Fibroblast of skin of right biceps (primary cell): ENCODE data around the gene STYXL1.

ENCODE experiments used
- DNase-seq: peaks from one replicate; pipeline ENCODE4 v3.0.0-alpha.2; 2013

STYXL1 gene

DNA sequence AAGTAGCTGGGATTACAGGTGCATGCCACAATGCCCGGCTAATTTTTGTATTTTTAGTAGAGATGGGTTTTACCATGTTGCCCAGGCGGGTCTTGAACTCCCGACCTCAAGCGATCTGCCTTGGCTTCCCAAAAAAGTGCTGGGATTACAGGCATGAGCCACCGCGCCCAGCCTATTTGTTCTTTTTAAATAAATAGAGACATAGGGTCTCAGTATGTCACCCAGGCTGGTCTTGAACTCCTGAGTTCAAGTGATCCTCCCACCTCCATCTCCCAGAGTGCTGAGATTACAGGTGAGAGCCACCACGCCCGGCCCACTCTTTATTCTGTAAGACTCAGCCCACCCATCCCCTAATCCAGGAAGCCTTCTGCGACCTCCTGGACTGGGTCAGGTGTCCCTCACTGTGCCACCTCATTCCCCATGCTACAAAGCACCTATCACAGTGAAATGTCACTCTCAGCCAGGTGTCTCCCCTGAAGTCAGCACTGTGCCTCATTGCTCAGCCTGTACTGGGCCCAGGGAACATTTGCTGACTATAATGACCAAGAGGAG is 56.2 kb downstream of the STYXL1 start:
- DNase-seq, result no peak

DNA sequence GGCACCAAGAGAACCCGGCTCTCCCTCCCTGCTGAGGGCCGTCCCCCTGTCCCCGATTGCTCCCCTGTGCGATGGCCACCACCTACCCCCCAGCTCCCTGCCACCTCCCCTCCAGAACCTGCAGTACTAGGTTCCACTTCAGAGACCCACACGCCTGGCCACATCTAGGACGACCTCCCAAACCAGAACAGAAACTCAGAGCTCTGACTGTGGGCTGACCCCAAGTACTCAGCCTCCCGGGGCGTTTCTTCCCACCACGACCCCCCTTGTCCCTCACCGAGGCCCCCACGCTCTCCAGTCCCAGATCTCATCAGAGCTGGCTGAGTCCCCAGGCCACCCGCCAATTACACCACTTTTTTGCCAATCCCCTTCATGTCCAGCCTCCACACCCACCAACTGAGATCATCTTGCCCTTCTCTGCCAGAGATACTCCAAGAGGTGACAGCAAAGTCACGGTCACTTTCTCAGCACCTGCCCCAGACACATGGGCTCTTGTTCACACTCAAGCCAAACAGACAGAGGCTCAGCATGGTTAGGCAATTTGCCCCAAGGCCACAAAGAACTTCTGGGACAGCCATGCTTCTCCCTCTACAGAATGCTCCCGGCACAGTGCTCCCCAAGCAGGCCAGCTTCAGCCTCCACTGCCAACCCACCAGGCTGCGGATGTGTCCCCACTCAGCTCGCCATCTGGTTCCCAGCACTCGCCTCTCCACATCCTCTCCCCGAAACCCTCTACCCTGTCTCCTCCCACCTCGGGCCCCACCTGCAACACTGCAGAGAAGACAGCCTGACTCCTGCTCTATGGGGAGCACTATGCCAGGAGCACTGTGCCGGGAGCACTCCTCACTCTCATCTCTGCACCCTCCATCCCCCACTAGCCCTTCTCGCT is 58.1 kb downstream of the STYXL1 start:
- DNase-seq, result no peak

DNA sequence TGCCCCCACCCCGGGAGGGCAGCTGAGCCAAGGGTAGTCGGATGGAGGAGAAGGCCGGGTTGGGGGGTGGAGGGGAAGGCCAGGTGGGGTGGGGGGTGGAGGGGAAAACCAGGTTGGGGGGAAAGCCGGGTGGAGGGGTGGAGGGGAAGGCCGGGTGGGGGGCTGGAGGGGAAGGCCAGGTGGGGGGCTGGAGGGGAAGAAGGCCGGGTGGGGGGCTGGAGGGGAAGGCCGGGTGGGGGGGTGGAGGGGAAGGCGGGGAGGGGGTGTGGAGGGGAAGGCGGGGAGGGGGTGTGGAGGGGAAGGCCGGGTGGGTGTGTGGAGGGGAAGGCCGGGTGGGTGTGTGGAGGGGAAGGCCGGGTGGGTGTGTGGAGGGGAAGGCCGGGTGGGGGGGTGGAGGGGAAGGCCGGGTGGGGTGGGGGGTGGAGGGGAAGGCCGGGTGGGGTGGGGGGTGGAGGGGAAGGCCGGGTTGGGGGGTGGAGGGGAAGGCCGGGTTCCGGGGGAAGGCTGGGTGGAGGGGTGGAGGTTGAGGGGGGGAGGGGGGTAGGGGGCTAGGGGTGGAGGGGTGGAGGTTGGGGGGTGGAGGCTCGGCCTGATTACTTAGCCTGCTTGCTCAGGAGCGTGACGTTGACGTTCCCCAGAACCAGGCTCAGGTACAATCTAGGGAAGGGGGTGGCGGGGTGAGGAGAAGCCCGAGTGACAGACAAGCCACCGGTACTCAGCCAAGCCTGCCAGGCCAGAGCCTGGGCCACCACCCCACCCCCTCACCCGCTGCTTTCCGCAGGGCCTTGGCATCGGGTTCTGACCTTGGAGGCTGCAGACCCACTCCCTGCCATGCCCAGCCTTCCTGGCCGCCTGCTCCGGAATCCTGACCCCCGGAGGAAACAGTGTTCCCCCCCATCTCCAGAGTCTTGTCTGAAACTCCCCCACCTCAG is 59.0 kb downstream of the STYXL1 start:
- DNase-seq, result no peak

- no peak for DNase-seq
Measured at GRCh38 chr7:75987805-75988567, 59.8 kb downstream of the STYXL1 start.

GRCh38 chr7:75987026-75987804 is 60.6 kb downstream of the STYXL1 start:
- DNase-seq, result no peak

DNA sequence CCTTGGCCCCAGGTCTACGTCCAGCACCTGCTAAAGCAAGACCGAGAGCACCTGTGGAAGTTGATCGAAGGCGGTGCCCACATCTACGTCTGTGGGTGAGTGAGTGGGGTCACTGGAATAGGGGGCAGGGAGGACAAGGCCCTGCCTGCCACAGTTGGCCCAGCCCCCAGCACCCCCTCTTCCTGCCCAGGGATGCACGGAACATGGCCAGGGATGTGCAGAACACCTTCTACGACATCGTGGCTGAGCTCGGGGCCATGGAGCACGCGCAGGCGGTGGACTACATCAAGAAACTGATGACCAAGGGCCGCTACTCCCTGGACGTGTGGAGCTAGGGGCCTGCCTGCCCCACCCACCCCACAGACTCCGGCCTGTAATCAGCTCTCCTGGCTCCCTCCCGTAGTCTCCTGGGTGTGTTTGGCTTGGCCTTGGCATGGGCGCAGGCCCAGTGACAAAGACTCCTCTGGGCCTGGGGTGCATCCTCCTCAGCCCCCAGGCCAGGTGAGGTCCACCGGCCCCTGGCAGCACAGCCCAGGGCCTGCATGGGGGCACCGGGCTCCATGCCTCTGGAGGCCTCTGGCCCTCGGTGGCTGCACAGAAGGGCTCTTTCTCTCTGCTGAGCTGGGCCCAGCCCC is 61.5 kb downstream of the STYXL1 start:
- DNase-seq, result no peak

- no peak for DNase-seq
Measured at GRCh38 chr7:75985518-75986146, 62.2 kb downstream of the STYXL1 start.

DNA sequence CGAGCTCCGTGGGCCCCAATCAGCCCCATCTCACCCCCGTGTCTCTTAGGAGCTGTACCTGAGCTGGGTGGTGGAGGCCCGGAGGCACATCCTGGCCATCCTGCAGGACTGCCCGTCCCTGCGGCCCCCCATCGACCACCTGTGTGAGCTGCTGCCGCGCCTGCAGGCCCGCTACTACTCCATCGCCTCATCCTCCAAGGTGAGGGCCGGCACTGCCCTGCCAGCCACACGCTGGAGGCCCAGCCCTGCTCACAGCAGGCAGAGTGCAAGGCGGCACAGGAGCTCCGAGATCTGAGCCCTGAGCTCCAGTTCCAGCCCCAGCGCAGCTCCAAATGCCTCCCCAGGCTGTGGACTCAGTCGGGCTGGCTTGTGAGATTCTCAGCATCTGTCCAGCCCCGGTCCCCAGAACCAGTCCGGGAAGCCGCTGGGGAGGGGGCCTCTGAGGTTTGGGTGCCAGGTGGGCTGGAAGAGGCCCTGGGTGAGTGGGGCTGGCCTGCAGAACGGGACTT is 62.7 kb downstream of the STYXL1 start:
- DNase-seq, result no peak

- DNase-seq, result no peak
Measured at GRCh38 chr7:75984130-75985008, 63.4 kb downstream of the STYXL1 start.

DNA sequence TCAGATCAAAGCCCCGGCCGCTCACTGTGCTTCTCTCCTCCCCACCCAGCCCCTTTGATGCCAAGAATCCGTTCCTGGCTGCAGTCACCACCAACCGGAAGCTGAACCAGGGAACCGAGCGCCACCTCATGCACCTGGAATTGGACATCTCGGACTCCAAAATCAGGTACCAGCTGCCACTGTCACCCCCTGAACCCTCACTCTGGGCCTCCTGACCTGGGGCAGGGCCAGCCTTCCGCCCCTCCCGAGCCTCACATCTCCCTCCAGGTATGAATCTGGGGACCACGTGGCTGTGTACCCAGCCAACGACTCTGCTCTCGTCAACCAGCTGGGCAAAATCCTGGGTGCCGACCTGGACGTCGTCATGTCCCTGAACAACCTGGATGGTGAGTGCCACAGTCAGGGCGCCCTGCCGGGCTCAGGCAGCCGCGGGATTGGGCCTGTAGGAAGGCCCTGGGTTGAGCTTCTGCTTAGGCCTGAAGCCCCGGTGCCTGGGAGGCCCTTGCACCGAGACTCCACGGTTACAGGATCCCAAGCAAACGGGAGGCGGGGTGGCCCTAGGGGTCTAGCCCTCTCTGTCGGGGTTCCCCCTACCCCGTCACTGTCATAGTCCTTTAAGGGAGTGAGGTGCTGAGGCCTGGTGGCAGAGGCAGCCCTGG is 64.2 kb downstream of the STYXL1 start:
- DNase-seq, result no peak

DNA sequence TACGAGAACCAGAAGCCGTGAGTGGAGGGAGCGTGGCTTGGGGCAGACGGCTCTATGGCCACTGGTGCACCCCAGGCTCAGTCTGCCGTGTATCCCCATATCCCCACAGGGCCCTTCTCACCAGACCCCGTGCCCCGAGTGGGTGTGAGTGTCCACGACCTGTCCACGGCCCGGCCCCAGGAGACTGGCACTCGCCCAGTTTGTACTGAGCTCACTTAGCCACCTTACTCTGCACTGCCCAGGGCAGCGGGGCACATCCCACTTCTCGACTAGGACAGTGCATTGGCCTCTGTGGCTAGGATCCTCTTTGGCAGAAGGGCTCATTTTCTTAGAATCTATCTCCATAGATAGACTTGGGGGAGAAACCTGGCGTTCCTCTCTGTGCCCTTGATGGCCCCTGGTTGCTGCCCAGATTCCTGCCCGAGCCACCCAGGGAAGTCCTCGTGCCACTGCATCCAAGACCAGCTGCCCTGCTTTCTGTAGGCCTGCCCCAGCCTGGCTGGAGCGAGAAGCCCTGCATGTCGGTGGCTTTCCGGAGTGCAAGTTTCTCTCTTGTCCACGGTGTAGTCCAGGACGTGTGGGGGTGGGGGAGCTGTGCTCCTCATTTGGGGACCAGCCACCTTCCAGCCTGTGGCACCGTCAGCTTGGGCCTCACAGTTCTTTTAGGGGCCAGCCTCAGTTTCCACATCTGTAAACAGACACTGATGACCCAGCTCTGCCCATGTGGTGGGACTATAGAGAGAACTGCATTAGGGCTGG is 65.3 kb downstream of the STYXL1 start:
- no peak for DNase-seq

DNA sequence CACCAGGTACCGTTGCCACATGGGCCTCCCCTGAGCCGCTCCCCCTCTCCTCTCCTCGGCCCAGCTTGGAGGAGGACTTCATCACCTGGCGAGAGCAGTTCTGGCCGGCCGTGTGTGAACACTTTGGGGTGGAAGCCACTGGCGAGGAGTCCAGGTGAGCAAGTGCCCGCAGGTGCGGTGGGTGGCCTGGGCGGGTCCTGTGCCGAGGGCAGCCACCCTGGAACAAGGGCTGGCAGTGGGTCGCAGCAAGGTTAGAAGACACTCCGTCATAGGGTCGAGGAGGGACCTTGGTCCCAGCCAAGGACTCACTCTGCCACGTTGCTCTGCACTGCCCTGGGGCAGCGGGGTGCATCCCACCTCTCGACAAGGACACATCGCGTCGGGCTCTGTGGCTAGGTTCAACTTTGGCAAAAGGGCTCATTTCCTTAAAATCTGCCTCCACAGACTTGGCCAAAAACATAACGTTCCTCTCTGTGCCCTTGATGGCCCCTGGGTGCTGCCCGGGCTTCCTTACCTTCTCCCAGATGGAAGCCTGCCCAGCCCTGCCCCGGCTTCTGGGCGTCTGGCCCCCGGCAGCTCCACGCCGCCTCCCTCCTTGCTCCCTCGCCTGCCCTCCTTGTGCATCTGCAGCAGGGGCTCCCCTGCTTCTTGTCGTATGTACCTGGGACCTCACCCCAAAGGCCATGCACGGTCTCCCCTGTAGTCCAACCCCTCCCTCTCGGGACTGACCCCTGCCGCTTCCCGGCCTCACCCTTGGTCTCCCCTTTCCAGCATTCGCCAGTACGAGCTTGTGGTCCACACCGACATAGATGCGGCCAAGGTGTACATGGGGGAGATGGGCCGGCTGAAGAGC is 66.1 kb downstream of the STYXL1 start:
- DNase-seq, result no peak

DNA sequence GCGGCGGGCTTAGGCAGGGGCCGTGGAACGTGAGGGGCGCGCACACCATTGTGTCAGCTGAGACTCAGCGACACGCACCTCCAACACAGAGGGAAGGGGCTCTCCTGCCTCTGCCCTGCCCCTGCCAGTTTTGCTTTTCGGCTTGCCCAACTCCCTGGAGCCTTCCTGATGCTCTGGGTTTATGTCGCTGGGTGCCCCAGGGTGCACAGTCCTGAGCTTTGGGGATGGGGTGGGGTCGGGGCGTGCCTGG is 66.7 kb downstream of the STYXL1 start:
- no peak for DNase-seq

DNA sequence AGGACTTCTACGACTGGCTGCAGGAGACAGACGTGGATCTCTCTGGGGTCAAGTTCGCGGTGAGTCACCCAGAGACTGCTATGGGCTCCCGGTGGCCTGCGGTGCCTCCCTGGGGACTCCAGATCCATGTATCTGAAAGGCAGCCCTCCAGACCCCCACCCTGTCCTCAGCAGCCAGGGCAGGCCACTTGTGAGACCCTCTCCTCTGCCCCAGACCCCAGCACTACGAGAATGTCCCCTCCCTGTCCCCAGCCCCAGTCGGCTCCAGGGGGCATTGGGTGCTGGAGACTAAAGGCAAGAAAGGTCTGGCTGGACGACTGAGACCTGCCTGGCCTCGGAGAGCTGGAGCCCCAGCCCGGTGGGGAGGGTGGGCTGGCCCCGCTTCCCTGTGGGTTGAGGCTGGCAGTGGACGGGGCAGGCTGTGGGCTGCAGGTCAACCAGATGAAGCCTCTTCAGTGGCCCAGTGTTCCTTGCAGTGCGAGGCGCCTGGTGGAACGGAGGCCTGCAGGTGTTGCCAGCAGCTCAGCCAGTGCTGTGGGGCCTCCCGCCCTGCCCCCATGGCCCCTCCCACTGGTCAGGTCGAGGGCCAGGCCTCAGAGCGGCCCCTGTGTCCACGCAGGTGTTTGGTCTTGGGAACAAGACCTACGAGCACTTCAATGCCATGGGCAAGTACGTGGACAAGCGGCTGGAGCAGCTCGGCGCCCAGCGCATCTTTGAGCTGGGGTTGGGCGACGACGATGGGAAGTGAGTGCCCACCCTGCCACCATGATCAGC is 67.2 kb downstream of the STYXL1 start:
- DNase-seq, result no peak

DNA sequence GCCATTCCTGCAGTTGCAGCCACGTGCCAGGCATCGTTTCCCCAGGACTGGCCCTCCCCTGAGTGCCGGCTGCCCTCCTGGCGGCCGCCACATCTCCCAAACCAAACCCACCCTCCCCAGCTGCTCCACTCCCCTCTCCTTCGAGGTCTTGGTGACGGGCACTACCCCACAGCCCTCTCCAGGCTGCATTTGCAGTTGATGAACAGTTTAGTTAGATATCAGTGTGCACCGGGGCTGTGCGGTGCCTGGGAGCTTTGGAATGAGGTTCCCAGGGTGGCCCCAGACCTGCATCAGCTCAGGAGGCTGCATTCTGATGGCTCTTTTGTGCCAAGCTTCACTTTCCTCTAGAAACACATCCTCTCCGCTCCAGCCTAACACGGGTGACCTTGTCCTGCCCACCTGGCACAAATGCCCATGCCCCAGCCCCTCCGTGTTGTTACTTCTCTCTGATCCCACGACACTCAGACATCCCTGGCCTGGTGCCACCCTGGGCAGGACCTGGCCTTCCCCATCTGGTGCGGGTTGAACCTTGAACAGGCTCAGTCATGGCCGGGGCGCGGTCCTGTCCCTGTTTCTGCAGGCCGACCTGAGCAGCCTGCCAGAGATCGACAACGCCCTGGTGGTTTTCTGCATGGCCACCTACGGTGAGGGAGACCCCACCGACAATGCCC is 67.9 kb downstream of the STYXL1 start:
- no peak for DNase-seq

DNA sequence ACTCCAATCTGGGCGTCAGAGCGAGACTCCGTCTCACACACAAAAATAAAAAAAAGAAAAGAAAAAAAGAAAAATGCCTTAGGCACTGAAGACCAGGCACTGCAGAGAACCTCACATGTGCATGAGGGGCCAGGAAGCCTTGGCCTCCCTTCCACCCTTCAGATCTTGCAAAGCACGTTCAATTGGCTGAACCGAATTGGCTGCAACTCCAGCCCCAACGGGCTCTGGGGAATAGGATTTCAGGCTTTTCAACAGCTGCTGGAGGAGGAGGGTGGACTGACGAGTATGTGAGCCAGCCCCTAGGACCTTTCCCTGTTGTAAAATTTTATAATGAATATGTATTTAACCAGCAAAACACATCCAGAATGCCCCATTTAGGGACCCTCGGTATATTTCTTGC is 70.1 kb downstream of the STYXL1 start:
- peak; percentile 30 for DNase-seq
